GM19397 (cell line): ENCODE measurements around the gene SLC44A1.

Experiments used
- ATAC-seq: cut with Tn5 transposase; IDR thresholded peaks from one replicate; pipeline ENCODE4 v1.9.1; 2021; ENCODE audit warnings: mild to moderate bottlenecking, moderate library complexity; ENCODE audit not compliant: unreplicated experiment

Gene SLC44A1

DNA sequence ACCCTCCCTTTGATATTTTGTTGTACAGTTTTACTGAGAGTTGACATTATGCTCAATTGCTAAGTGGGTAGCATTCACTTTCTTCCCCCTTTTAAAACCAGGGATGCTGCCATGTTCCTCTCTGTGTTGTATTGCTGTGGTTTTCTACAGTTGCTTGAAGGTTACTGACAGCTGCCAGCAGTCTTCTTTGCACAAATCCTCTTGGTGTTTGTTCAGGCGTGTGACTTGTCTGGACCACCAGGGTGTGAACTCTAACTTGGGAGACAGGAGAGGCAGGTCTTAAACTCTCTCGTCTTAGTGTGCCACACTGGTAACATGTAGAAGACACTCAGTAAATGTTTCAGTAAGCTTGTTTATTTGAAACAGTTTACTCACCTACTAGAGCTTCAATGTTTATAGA lies 25.1 kb downstream of the SLC44A1 start:
- ATAC-seq = no peak

DNA sequence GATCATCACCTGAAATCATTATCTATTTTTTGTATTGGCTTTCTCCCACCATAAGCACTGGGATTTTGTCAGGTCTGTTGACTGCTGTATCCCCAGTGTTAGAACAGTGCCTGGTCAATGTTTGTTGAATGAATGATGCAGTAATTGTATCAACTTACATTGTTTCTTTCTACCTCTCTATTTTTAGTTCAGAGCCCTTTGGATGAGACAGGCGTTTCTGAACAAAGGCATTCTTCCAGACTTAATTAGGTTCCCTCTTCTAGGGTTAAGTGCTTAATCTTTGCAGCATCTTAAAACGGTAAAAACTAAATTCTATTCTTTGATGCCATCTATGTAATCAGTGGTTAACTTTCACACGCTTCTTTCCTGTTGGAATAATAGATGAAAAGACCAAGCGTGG lies 26.3 kb downstream of the SLC44A1 start:
- ATAC-seq = no peak

DNA sequence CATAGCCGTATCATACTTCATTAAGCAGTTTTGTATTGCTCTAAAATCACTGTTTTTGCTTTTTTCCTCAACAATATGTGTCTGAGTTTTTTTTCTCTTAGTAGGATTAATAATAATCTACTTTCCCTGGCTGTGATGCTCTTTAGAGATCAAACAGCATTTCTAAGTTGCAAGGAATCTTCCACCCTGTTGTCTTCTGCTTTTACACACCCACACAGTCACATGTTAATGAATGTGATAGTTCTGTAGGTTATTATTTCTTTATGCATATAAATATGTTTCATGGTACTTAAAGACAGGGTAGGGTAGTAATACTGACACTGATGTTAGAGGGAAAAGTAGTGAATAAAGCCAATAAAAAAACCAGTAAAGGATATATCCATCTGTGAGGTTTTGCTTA lies 29.3 kb downstream of the SLC44A1 start:
- no peak for ATAC-seq

DNA sequence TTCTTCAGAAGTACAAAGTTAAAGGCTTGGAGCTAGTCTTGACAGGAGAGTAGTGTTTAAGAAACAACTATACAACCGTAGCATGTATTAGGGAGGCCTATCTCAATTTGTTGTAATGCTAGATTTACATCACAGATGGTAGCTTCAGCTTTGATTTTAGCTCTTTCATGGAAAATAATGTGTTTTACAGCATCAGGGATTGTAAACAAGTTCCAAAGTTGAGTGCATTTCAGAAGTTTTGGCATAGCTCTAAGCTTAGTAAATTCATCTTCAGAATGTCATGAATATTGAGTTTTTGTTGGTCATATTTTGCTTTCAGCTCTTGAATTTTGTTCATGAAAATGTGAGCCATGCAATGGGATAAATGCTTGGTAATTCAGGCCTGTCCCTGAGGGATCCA lies 30.7 kb downstream of the SLC44A1 start:
- no peak for ATAC-seq

DNA sequence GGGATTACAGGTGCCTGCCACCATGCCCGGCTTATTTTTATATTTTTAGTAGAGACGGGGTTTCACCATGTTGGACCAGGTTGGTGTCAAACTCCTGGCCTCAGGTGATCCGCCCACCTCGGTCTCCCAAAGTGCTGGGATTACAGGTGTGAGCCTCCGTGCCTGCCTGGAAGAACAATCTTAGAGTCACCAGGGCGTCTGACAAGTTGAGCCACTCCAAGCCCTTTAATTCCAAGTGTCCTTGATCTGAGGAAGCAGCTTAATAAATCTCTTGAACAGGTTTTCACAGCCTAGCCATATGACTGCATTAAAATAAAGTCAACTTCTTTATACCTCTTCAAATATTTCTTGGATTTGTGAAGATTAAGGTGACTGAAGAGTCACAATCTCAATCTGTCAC lies 31.5 kb downstream of the SLC44A1 start:
- no peak for ATAC-seq

DNA sequence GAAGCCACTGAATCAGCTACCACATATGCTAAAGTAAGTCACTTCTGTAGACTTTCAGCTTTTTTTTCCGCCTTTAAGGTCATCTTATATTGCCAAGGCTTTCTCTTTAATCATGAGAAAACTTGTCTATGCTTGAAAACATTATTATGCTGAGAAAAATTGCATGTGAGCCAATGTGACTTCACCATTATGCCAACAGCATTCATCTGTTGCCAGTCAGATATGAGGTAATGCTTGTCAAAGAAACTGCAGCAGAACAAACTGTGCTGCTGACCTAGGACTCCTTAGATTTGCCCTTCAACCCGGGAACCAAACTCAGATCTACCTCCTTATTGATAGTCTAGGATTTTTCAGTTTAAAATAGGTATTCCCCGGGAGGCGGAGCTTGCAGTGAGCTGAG lies 34.3 kb downstream of the SLC44A1 start:
- no peak for ATAC-seq

DNA sequence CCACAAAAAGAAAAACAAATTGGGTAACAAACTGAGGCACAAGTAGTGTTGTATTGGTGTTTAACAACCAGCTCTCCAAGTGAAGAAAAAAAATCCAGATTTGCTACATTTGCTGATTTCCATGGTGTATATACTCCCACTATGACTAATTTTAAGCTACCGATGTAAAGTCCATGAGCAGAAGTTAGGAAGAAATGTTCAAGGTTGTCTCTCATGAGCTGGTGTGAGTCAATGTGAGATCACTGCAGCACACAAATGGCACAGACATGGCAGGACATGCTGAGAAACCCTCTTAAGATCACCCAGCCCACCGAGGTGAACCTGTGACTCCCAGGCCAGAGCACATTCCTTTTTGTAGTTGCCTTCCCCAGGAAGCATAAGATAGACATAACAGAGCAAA lies 36.2 kb downstream of the SLC44A1 start:
- no peak for ATAC-seq

DNA sequence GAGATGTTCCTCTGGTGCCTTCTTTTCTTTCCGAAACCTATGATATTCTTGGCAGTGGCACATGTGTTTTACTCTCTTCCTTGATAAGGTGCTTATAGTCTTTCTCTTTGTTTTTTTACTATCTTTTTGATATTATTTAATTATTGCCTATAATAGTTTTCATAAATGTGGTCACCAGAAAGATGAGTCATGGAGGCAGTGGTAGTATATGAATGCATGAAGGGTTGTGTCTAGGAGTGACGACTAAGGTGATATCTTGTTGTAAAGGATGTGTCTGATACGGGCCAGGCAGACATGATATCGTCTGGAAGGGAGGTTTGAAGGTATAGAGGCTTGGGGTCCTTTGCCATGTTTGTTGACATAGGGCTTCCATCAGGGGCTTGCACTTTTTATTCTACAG lies 36.8 kb downstream of the SLC44A1 start:
- ATAC-seq = no peak

DNA sequence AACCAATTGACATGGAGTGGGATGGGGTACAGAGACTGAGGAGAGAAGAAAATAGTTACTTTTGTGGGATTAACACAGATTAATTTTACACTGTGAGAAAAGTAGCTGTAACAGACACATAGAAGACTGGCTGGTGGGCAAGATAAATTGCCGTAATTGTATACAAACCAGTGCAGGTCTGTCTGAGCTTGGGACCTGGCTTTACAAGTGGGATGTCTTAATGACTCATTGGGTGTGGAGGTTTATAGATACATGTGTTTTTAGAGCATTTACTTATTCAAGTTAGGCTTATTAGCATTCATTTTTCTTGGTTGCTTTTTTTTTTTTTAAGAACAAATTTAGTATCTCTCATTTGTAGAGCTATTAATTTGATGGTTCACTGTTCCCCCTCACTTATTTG lies 37.5 kb downstream of the SLC44A1 start:
- ATAC-seq = no peak

DNA sequence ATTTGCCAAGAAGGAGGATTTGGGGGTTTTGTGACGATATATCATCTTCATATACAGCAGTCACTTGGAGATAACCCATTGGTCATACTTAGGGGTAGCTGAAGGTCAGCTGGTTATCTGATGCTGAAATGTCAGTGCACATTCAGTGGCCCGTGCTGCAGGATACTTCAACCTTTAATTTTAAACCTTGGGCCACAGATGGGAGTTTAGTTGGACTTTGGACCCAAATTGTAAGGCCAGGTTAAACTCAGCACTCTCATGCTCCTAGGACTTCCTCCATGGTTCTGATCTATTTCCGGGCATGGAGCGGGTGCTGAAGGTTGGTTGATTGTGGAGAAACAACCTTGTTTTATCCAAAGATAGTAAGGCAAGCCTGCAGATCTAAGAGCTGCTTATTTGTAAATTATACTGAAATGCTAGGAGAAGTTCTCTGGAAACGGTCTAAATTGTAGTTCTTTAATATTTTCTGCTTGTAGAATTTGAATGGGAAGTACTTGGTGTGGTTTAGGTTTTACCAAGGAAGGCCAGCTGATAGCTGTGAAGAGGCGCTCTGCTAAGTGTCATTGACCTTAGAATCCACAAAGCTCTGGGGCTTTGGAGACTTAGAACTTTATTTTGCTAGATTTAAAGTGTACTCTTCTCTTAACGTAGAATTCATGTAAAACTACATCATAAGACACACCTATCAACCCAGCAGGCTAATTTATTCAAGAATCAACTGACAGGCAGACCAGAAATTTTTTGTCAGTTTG lies 38.6 kb downstream of the SLC44A1 start:
- ATAC-seq = no peak

DNA sequence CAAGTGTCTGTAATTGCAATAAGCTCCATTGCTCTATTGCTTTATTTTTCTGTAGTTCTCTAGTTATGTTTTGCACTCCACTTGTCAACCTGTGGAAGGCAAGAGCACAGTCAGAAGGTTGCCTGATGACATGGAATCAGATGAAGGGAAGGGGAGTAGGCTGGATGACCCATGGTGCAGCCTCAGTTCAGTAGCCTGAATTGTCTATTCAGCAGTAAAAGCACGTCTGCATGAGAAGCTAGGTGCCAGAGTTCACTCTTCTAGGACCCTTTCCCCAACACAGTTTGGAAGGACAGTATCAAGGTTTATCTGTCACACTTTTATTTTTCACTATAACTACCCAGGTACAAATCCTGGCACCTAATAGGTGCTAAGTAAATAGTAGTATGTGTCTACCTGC lies 39.3 kb downstream of the SLC44A1 start:
- no peak for ATAC-seq

DNA sequence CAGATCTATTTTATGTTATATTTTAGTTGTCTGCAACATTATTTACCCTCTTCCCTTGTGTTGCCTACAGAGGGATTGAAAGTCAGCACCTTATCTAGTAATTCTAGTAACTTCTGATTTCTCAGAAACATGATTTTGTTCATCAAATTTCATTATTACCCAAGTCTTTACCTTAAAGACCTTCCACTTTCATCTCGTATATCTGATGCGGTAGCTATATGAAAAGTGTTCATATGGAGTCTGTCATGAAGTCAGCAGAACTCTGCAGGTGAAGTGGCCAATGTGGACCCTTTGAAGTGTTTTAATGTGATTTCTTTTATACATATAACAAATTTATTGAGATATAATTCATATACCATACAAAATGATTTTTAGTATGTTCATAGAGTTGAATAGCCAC lies 40.0 kb downstream of the SLC44A1 start:
- ATAC-seq = no peak

DNA sequence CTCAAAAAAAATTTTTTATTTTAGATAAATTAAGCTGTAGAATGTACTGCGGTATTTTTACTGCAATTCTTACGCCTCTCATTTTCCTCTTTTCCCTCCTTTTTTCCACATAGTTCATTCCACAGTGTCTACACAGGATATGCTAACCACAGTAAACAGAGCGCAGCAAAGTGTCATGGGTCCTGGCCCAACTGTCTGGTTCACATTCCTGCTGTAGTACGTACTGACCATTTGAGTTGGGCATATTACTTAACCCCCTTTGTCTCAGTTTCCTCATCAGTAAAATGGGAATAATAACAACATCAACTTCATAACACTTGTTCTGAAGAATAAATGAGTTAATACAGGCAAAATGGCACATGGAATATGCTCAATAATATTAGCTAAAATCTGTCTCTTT lies 41.6 kb downstream of the SLC44A1 start:
- ATAC-seq = no peak

DNA sequence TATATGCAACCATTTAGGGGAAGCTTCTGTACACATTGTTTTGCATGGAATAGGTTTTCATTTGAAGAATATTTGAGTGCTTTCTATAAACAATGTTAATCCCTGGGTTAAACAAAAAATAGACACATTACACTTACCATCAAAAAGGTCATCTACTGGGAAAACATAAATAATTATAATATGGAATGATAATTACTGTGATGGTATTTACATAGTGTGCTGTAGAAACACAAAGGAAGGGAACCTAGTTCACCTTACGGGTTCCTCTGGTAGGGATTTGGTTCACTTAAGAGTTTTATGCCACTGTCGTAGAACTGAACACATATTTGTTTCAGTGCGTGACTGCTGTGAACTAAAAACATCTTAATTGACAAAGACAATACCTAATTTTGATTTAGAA lies 44.9 kb downstream of the SLC44A1 start:
- no peak for ATAC-seq

DNA sequence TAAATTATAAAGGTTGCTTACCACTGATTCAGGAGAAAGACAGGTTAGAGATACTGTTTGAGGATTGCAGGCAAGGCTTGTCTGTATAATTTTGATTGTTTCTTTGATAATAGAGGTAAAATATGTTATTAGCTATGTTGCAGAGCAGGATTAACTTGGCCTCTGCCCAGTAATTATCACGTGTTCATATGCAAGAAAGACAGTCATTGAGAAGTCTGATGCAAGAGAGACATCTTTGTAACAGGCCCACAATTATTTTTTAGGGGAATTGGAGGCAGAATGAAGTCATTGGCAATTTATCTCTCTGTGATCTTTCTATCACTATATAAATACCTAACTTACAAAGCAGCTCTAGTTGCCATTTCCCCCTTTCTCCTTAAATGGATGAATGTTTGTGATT lies 46.0 kb downstream of the SLC44A1 start:
- ATAC-seq = no peak

DNA sequence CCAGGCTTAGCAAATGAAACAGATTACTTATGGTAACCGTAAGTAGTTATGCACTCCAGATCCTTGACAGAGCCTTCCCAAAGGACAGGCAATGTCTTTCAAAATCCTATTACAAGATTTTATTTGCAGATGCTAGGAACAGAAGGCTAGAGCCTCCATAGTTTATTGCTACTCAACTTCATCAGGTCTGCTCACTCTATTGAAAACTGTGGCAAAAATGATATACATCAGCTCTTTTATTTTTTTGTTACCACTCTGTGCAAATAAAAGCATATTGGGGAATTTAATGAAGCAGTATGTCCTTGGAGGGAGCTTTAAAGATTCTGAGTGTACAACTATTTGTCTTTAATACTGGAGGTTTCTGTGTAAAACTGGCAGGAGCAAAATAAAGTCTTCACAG lies 46.5 kb downstream of the SLC44A1 start:
- ATAC-seq = no peak

DNA sequence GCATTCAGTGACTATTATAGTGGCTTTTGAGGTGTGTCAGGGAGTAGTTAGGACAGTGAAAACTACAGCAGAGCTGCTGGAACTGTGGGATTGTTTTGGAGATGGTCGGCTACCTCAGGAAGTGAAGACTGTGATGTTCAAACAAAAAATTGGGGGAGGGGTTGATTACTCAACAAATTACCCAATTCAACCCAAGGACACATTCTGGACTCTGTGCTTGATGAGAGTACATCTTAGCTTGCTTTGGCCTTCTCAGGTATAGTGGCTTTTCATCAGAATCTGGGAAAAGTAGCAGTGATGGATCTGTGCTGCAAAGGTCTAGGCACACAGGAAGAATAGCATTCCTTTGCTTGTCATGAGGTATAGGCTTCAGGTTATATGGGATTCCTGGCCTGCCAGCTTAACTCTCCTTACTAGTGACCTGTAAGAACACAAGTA lies 47.0 kb downstream of the SLC44A1 start:
- ATAC-seq = no peak

DNA sequence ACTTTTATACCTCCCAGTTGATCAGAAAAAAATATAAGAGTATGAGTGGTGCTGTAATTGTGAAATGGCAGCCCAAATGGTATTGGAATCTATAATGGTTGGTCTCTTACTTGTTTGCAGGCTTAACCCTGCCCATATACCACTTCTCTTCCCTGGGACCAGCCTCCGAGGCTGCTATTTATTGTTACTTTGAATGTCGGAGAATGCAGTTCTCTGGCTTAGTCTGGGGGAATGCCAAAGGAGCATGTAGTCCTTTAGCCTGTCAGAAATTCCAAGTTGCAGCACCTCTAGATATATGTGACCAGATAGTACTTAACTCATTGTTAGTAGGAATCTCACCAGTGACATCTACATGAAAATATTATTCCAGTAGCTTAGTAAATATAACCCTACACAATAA lies 47.5 kb downstream of the SLC44A1 start:
- ATAC-seq = no peak

DNA sequence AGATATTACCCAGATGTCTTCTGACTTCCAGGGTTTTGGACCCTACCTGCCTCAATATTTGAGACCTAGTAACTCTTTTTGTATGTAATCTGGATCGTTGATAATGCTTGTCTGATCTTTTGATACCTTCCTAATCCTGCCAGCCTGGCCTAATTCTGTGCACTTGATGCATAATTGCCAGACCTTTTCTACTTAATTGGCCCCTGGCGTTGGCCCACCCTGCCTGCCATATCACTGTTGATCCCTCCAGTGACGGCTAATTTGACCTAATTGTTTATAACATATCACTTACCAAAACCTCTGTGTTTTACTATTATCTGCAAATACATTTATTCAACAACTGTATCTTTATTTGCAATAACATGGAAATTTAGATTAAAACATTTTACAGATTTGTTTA lies 49.0 kb downstream of the SLC44A1 start:
- ATAC-seq = no peak

DNA sequence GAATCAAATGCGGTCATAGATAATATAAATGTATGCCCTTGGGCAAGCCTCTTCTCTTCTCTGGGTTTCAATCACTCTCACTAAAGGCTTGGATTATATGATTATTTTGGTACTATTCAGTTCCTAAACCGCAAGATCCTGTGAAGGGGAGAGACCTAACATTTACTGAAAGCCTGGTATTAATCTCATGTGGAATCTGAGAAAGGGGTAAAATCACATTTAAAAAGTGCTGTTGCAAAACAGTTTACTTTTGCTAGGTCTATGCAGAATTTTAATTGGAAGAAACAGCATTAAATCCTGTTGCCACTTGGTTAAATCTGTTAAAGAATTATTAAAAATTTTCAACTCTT lies 50.7 kb downstream of the SLC44A1 start:
- no peak for ATAC-seq

DNA sequence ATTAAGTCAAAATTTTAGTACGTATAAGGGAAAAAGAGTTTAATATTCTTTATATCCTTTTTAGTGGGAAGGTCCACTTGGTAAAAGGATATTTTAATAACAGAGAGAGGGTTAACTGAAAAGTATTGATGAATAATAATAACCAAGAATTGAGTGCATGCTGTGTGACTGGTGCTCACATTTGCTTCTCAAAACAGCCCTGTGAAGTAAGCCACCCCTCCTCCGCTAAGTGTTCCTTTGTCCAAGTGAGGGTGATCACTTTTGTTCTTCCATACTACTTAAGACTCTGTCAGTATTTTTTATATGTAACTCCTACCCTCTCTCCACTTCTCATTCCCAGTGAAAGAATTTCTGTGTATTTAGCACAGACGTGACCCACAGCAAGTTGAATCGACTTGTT lies 51.5 kb downstream of the SLC44A1 start:
- no peak for ATAC-seq

DNA sequence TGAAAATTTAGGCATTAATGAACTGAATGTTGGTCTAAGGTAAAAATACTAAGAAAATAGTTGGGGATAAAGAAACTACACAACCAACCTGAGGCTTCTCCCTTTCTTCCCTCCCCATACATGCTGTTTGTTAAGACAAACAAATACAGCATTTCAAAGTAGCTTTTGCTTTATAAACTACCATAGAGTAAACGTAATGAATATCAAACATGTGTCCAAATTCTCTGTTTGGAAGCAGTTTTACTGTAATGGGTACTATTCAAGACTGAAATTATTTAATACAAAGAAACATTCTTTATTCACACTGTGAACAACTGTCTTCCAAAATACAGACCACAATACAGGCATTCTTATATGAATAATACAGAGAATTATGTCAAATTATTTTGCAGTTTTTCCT lies 52.0 kb downstream of the SLC44A1 start:
- no peak for ATAC-seq

DNA sequence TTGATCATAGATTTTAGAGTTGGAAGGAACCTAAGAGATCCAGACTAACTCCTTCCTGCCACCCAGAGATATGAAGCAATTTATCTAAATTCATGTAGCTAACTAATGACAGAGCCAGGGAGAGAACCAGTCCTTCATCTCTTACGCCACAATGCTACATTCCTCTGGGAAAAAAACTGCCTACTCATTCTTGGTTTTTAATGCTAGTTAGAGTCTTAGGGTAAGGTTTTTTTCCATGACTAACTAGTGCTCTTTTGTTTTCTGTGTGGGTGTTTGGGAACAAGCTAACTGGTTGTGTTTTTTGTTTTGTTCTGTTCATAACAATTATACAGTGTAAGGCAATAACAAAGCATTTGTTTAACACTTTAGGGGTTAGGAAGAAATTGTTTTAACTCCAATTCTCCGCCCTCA lies 52.4 kb downstream of the SLC44A1 start:
- ATAC-seq = no peak
